PC-9 (cell line): ENCODE results near the gene KCNA5. TPM values are rescaled to one million over a fixed set of nuclear protein-coding genes. Genes with fewer than 3 reads are reported as not detected.
A peak's percentile ranks its signal among the peaks of the same experiment; 100 is the strongest.

Experiments used
- BruUV-seq: library from RNA; stranded (reverse); fragments of 400-500 nt; replicated peaks from 2 replicates; lab custom pipeline; 2021; lab: Mats Ljungman, UMichigan
- CTCF ChIA-PET: fragments of 300-600 bp; sonication (Branson Sonifier 250); formaldehyde crosslinking; loops from one replicate; lab custom pipeline; 2022; ENCODE audit warnings: antibody characterized with exemption; lab: Charles Lee
- POLR2A ChIA-PET: fragments of 300-600 bp; sonication (Branson Sonifier 250); formaldehyde crosslinking; loops from one replicate; lab custom pipeline; 2022; ENCODE audit warnings: antibody characterized with exemption; ENCODE audit not compliant: unreplicated experiment; lab: Charles Lee
- DNase-seq, 2 experiments: peaks; one replicate each; pipeline versions ENCODE4 v3.0.0 to v3.0.0-alpha.2; 2015 to 2022; ENCODE audit warnings: mixed read lengths in 1 of 2
- H2AFZ ChIP-seq: fragments of 200-600 bp; sonication (generic); 2 replicates; pipeline ENCODE4 v1.8.1; 2017; ENCODE audit warnings: antibody characterized with exemption
- H3F3A ChIP-seq: fragments of 200-600 bp; sonication (generic); 2 replicates; pipeline ENCODE4 v1.8.1; 2017; ENCODE audit warnings: antibody characterized with exemption, mild to moderate bottlenecking, low read depth; ENCODE audit not compliant: insufficient read depth
- H3K27ac ChIP-seq: fragments of 200-600 bp; sonication (generic); 2 replicates; pipeline ENCODE4 v1.6.1; 2016; ENCODE audit warnings: mixed run types
- H3K27me3 ChIP-seq: fragments of 200-600 bp; sonication (generic); 2 replicates; pipeline ENCODE4 v1.6.1; 2016; ENCODE audit warnings: low read depth, mixed run types; ENCODE audit not compliant: insufficient read depth
- H3K36me3 ChIP-seq: fragments of 200-600 bp; sonication (generic); 2 replicates; pipeline ENCODE4 v1.6.1; 2016; ENCODE audit warnings: low read depth, mixed run types
- H3K4me1 ChIP-seq: fragments of 200-600 bp; sonication (generic); replicated peaks from 2 replicates; pipeline ENCODE4 v1.6.1; 2016; ENCODE audit warnings: mixed run types; ENCODE audit not compliant: insufficient read depth
- H3K4me2 ChIP-seq: fragments of 200-600 bp; sonication (generic); 2 replicates; pipeline ENCODE4 v1.6.1; 2017; ENCODE audit warnings: mixed run types
- H3K4me3 ChIP-seq: fragments of 200-600 bp; sonication (generic); 2 replicates; pipeline ENCODE4 v1.6.1; 2016; ENCODE audit warnings: mixed run types
- H3K79me2 ChIP-seq: fragments of 200-600 bp; sonication (generic); 2 replicates; pipeline ENCODE4 v1.6.1; 2017; ENCODE audit warnings: low read depth, mixed run types
- H3K9me2 ChIP-seq: fragments of 200-600 bp; sonication (generic); 2 replicates; pipeline ENCODE4 v1.8.1; 2017; ENCODE audit warnings: mild to moderate bottlenecking; ENCODE audit not compliant: insufficient read depth
- H3K9me3 ChIP-seq: fragments of 200-600 bp; sonication (generic); 2 replicates; pipeline ENCODE4 v1.8.1; 2016; ENCODE audit warnings: low read depth; ENCODE audit not compliant: insufficient read depth
- H4K20me1 ChIP-seq: fragments of 200-600 bp; sonication (generic); 2 replicates; pipeline ENCODE4 v1.8.1; 2017; ENCODE audit not compliant: insufficient read depth
- CTCF ChIP-seq: fragments of 200-600 bp; sonication (generic); conservative IDR thresholded peaks from 2 replicates; pipeline ENCODE4 v1.6.1; 2017; ENCODE audit warnings: mixed run types, antibody characterized with exemption, mild to moderate bottlenecking, moderate library complexity
- EZH2 ChIP-seq: fragments of 200-600 bp; sonication (generic); IDR thresholded peaks from 2 replicates; pipeline ENCODE4 v1.8.0; 2017; ENCODE audit warnings: antibody characterized with exemption, low read depth
- intact Hi-C: fragments of 100-400 bp; cut with micrococcal nuclease; formaldehyde crosslinking; loops from one replicate; pipeline ENCODE4 v1.10.0; 2022; ENCODE audit not compliant: unreplicated experiment
- total RNA-seq: library from RNA; stranded (reverse); gene quantifications from 2 replicates; pipeline ENCODE4 v1.2.3, GENCODE V29; 2021

Gene KCNA5
- total RNA-seq, 1 experiment from 2014 or later: not detected

GRCh38 chr12:5073853-5074252, 30.2 kb downstream of the KCNA5 start:
- no peak for DNase-seq
- no TSS peak for BruUV-seq
- Histone ChIP-seq H3K36me3 (no peaks in the 10 kb centered on the region), H3K79me2 (no peaks in the 10 kb centered on the region), H3K9me3 (no peaks in the 10 kb centered on the region), H4K20me1 (no peaks in the 10 kb centered on the region), H3K27ac (no peak overlapping the region), H3K9me2 (no peaks in the 10 kb centered on the region), H3K27me3 (peaks cover 97% of the 10 kb centered on the region), H3F3A (no peaks in the 10 kb centered on the region), H3K4me2 (no peak overlapping the region), H3K4me1 (no peaks in the 10 kb centered on the region), H2AFZ (no peak overlapping the region), H3K4me3 (no peak overlapping the region)
- intact Hi-C loops: no loop called here
- ChIA-PET CTCF (no interaction called here), POLR2A (no interaction called here)
- TF ChIP-seq CTCF (0 out of 2 replicates have a peak, but pooled peaks have one; percentile 20), EZH2 (no peak)

- H3K4me3 ChIP-seq: no peak overlapping the region
- ChIA-PET CTCF (no interaction called here), POLR2A (no interaction called here)
- no peaks in the 10 kb centered on the region for H3K9me2 ChIP-seq
- no peaks in the 10 kb centered on the region for H4K20me1 ChIP-seq
- no peak for DNase-seq
- peaks cover 97% of the 10 kb centered on the region for H3K27me3 ChIP-seq
- no peak overlapping the region for H2AFZ ChIP-seq
- H3K9me3 ChIP-seq: no peaks in the 10 kb centered on the region
- H3K27ac ChIP-seq: no peak overlapping the region
- no peaks in the 10 kb centered on the region for H3K4me1 ChIP-seq
- BruUV-seq: no TSS peak
- intact Hi-C loops: no loop called here
- no peaks in the 10 kb centered on the region for H3K36me3 ChIP-seq
- H3K79me2 ChIP-seq: no peaks in the 10 kb centered on the region
- TF ChIP-seq EZH2 (no peak), CTCF (no peak)
- H3K4me2 ChIP-seq: no peak overlapping the region
- H3F3A ChIP-seq: no peaks in the 10 kb centered on the region
Measured at GRCh38 chr12:5076761-5077160, 33.1 kb downstream of the KCNA5 start.

- Histone ChIP-seq H3K79me2 (no peaks in the 10 kb centered on the region), H2AFZ (no peak overlapping the region), H3K4me2 (no peak overlapping the region), H4K20me1 (no peaks in the 10 kb centered on the region), H3K27me3 (peaks cover 89% of the 10 kb centered on the region), H3K9me3 (no peaks in the 10 kb centered on the region), H3K27ac (no peak overlapping the region), H3K4me3 (no peak overlapping the region), H3F3A (no peaks in the 10 kb centered on the region), H3K36me3 (no peaks in the 10 kb centered on the region), H3K4me1 (no peaks in the 10 kb centered on the region), H3K9me2 (no peaks in the 10 kb centered on the region)
- POLR2A ChIA-PET: no interaction called here
- no peak for DNase-seq
- CTCF ChIA-PET: no interaction called here
- BruUV-seq: no TSS peak
- intact Hi-C loops: no loop called here
- no peak for TF ChIP-seq EZH2
Measured at GRCh38 chr12:5078423-5078822, 34.7 kb downstream of the KCNA5 start.

GRCh38 chr12:5081016-5081415, 37.3 kb downstream of the KCNA5 start:
- Histone ChIP-seq H3K27me3 (peaks cover 71% of the 10 kb centered on the region), H3K4me2 (no peak overlapping the region), H3K27ac (no peak overlapping the region), H3K4me3 (no peak overlapping the region), H3K4me1 (no peaks in the 10 kb centered on the region), H3K79me2 (no peaks in the 10 kb centered on the region), H3K9me3 (no peaks in the 10 kb centered on the region), H2AFZ (no peak overlapping the region), H4K20me1 (no peaks in the 10 kb centered on the region), H3F3A (no peaks in the 10 kb centered on the region), H3K36me3 (no peaks in the 10 kb centered on the region), H3K9me2 (no peaks in the 10 kb centered on the region)
- ChIA-PET POLR2A (no interaction called here), CTCF (no interaction called here)
- no peak for TF ChIP-seq EZH2
- no peak for TF ChIP-seq CTCF
- no peak for DNase-seq
- no TSS peak for BruUV-seq
- intact Hi-C loops: loop anchor here (5.0 to 10.0 kb wide), 2 partner anchors 364 to 729 kb away; no protein-coding TSS in a partner anchor
